Measurements from ENCODE around the gene CEP70.

CEP70 gene

GRCh38 chr3:138445654-138446053, 148.4 kb downstream of the CEP70 start:
- no peak for DNase-seq

GRCh38 chr3:138445236-138445635, 148.8 kb downstream of the CEP70 start:
- DNase-seq: no peak

Measured in stimulated activated CD4-positive, alpha-beta T cell treated with anti-CD3 and anti-CD28 coated beads, Interleukin-2, amount 100 ng/mL, for 48 hours (primary cell).